NCI-H146 (cell line): ENCODE measurements around the gene MIX23.
A peak's percentile ranks its signal among the peaks of the same experiment; 100 is the strongest.
"Not testable (repeated sequence)": the region's sequence is repeated elsewhere in the genome, so short reads cannot be mapped to it uniquely, and the experiment has no call there.

Experiments used
- DNase-seq: peaks from one replicate; lab custom pipeline; 2025; lab: John Stamatoyannopoulos, UW

The MIX23 gene

GRCh38 chr3:122392868-122393844 lies 10.1 kb upstream of the MIX23 start:
- peak; percentile 66 for DNase-seq

- peak; percentile 38 for DNase-seq
These were observed 8.8 kb upstream of the MIX23 start for GRCh38 chr3:122391681-122392446.

GRCh38 chr3:122390665-122391064 lies 7.6 kb upstream of the MIX23 start:
- no peak for DNase-seq

- no peak for DNase-seq
These were observed 6.9 kb upstream of the MIX23 start for GRCh38 chr3:122389892-122390291.

GRCh38 chr3:122389197-122389596 lies 6.2 kb upstream of the MIX23 start:
- DNase-seq, result no peak

GRCh38 chr3:122387709-122388108 lies 4.7 kb upstream of the MIX23 start:
- no peak for DNase-seq

GRCh38 chr3:122383771-122384697 lies 1.0 kb upstream of the MIX23 start, which contains the start of gene FAM162A:
Gene FAM162A, plus strand, starts transcription at chr3:122384182. Its CDS starts 84 bp downstream, at chr3:122384266.
- DNase-seq, result peak; percentile 99

- no peak for DNase-seq
These were observed 5.1 kb downstream of the MIX23 start for GRCh38 chr3:122377975-122378374.

GRCh38 chr3:122374034-122374433 lies 9.0 kb downstream of the MIX23 start:
- no peak for DNase-seq

- DNase-seq, result no peak
These were observed 16.7 kb downstream of the MIX23 start for GRCh38 chr3:122366379-122366749.

- DNase-seq, result not testable (repeated sequence)
These were observed 17.3 kb downstream of the MIX23 start for GRCh38 chr3:122365582-122366378.

- DNase-seq, result no peak
These were observed 18.0 kb downstream of the MIX23 start for GRCh38 chr3:122365073-122365472.

- no peak for DNase-seq
These were observed 18.5 kb downstream of the MIX23 start for GRCh38 chr3:122364490-122364889.

GRCh38 chr3:122362026-122362425 lies 21.0 kb downstream of the MIX23 start:
- no peak for DNase-seq

GRCh38 chr3:122358703-122359032 lies 24.4 kb downstream of the MIX23 start:
- DNase-seq, result no peak

- DNase-seq, result no peak
These were observed 25.0 kb downstream of the MIX23 start for GRCh38 chr3:122357828-122358702.

GRCh38 chr3:122356402-122356801 lies 26.6 kb downstream of the MIX23 start:
- DNase-seq, result peak; percentile 48

GRCh38 chr3:122355612-122356011 lies 27.4 kb downstream of the MIX23 start:
- no peak for DNase-seq

- DNase-seq, result no peak
These were observed 29.1 kb downstream of the MIX23 start for GRCh38 chr3:122353893-122354401.

- DNase-seq, result no peak
These were observed 29.8 kb downstream of the MIX23 start for GRCh38 chr3:122353215-122353614.
